ENCODE measurements around the gene UNC5A.

UNC5A gene

GRCh38 chr5:176802116-176802784, 8.1 kb upstream of the UNC5A start:
- no peak for DNase-seq

- DNase-seq, result no peak
Measured at GRCh38 chr5:176803068-176803942, 7.1 kb upstream of the UNC5A start.

- DNase-seq, result no peak
Measured at GRCh38 chr5:176803943-176804498, 6.3 kb upstream of the UNC5A start.

- DNase-seq, result no peak
Measured at GRCh38 chr5:176806137-176806536, 4.2 kb upstream of the UNC5A start.

GRCh38 chr5:176809544-176810080, 747 bp upstream of the UNC5A start:
- no peak for DNase-seq

- peak; percentile 26 for DNase-seq
Measured at GRCh38 chr5:176810687-176811501, 535 bp downstream of the UNC5A start.

- peak; percentile 45 for DNase-seq
Measured at GRCh38 chr5:176812269-176813259, 2.2 kb downstream of the UNC5A start.

GRCh38 chr5:176813587-176814312, 3.4 kb downstream of the UNC5A start:
- no peak for DNase-seq

GRCh38 chr5:176814313-176814685, 3.9 kb downstream of the UNC5A start:
- no peak for DNase-seq

- DNase-seq, result no peak
Measured at GRCh38 chr5:176814836-176815438, 4.6 kb downstream of the UNC5A start.

- DNase-seq, result no peak
Measured at GRCh38 chr5:176816043-176816745, 5.8 kb downstream of the UNC5A start.

GRCh38 chr5:176816791-176817347, 6.5 kb downstream of the UNC5A start:
- DNase-seq, result no peak

- DNase-seq, result no peak
Measured at GRCh38 chr5:176817369-176817840, 7.0 kb downstream of the UNC5A start.

GRCh38 chr5:176817841-176818377, 7.5 kb downstream of the UNC5A start:
- peak; percentile 38 for DNase-seq

GRCh38 chr5:176818391-176819098, 8.2 kb downstream of the UNC5A start:
- no peak for DNase-seq

GRCh38 chr5:176819476-176819875, 9.1 kb downstream of the UNC5A start:
- DNase-seq, result no peak

- DNase-seq, result no peak
Measured at GRCh38 chr5:176820937-176821336, 10.6 kb downstream of the UNC5A start.

GRCh38 chr5:176821441-176821840, 11.1 kb downstream of the UNC5A start:
- no peak for DNase-seq

Measured in EL (cell line).